WTC11 (cell line): ENCODE results near the gene MITF. TPM values are rescaled to one million over a fixed set of nuclear protein-coding genes. Genes with fewer than 3 reads are reported as not detected.

ENCODE experiments used
- ATAC-seq: fragments of 200-7000 bp; cut with Tn5 transposase; 2 replicates; pipeline ENCODE4 v1.10.0; 2021; ENCODE audit warnings: mild to moderate bottlenecking, moderate library complexity
- CTCF ChIA-PET: fragments of 300-600 bp; sonication (Branson Sonifier 250); formaldehyde crosslinking; loops from one replicate; lab custom pipeline; 2021; ENCODE audit warnings: antibody characterized with exemption; lab: Charles Lee
- POLR2A ChIA-PET: fragments of 350-600 bp; sonication (Branson Sonifier 250); formaldehyde crosslinking; loops from one replicate; lab custom pipeline; 2021; ENCODE audit warnings: antibody characterized with exemption; lab: Charles Lee
- DNase-seq: peaks from one replicate; pipeline ENCODE4 v3.0.0; 2021; ENCODE audit warnings: low spot score
- H3K27ac Mint-ChIP-seq: 2 replicates; pipeline ENCODE4 v1.8.0; 2021; ENCODE audit warnings: mixed read lengths
- H3K27me3 Mint-ChIP-seq: 2 replicates; pipeline ENCODE4 v1.8.0; 2021; ENCODE audit warnings: low read depth, mild to moderate bottlenecking, moderate library complexity, mixed read lengths
- H3K36me3 Mint-ChIP-seq: 2 replicates; pipeline ENCODE4 v1.8.0; 2021; ENCODE audit warnings: mixed read lengths
- H3K4me1 Mint-ChIP-seq: 2 replicates; pipeline ENCODE4 v1.8.0; 2022; ENCODE audit warnings: mixed read lengths
- H3K4me3 Mint-ChIP-seq: 2 replicates; pipeline ENCODE4 v1.8.0; 2021; ENCODE audit warnings: mild to moderate bottlenecking, moderate library complexity, mixed read lengths
- H3K9me3 Mint-ChIP-seq: 2 replicates; pipeline ENCODE4 v1.8.0; 2021; ENCODE audit warnings: mixed read lengths
- ATF6 ChIP-seq: sonication (generic); formaldehyde crosslinking; IDR thresholded peaks from 2 replicates; pipeline ENCODE4 v1.8.1; 2023; ENCODE audit warnings: mild to moderate bottlenecking, missing genetic modification reagents
- CBFB ChIP-seq: sonication (generic); formaldehyde crosslinking; IDR thresholded peaks from 2 replicates; pipeline ENCODE4 v1.8.1; 2022; ENCODE audit warnings: mild to moderate bottlenecking, low read depth, missing genetic modification reagents
- CREM ChIP-seq: sonication (generic); formaldehyde crosslinking; IDR thresholded peaks from 2 replicates; pipeline ENCODE4 v1.8.1; 2022; ENCODE audit warnings: mild to moderate bottlenecking, missing genetic modification reagents, moderate library complexity
- GABPB1 ChIP-seq: sonication (generic); formaldehyde crosslinking; IDR thresholded peaks from 2 replicates; pipeline ENCODE4 v1.8.1; 2023; ENCODE audit warnings: mild to moderate bottlenecking, missing genetic modification reagents
- GRHL2 ChIP-seq: fragments of 250-450 bp; sonication (Bioruptor Pico); IDR thresholded peaks from 2 replicates; pipeline ENCODE4 v1.8.0; 2022; ENCODE audit warnings: mild to moderate bottlenecking, moderate library complexity; ENCODE audit not compliant: insufficient replicate concordance, severe bottlenecking
- HMGA2 ChIP-seq: fragments of 250-450 bp; sonication (Bioruptor Pico); IDR thresholded peaks from 2 replicates; pipeline ENCODE4 v1.4.0; 2021; ENCODE audit warnings: mild to moderate bottlenecking, moderate library complexity
- HMGXB4 ChIP-seq: sonication (generic); formaldehyde crosslinking; IDR thresholded peaks from 2 replicates; pipeline ENCODE4 v1.8.1; 2023; ENCODE audit warnings: mild to moderate bottlenecking, moderate library complexity, missing genetic modification reagents
- NFE2L1 ChIP-seq: sonication (generic); formaldehyde crosslinking; IDR thresholded peaks from 2 replicates; pipeline ENCODE4 v1.8.1; 2023; ENCODE audit warnings: missing genetic modification reagents
- NR1H2 ChIP-seq: sonication (generic); formaldehyde crosslinking; IDR thresholded peaks from 2 replicates; pipeline ENCODE4 v1.9.0; 2021; ENCODE audit warnings: mild to moderate bottlenecking, moderate library complexity, missing genetic modification reagents
- NR2C2 ChIP-seq: sonication (generic); formaldehyde crosslinking; IDR thresholded peaks from 2 replicates; pipeline ENCODE4 v1.8.0; 2022; ENCODE audit warnings: mild to moderate bottlenecking, missing genetic modification reagents
- PRRX2 ChIP-seq: fragments of 250-450 bp; sonication (Bioruptor Pico); IDR thresholded peaks from 2 replicates; pipeline ENCODE4 v1.8.0; 2021; ENCODE audit warnings: mild to moderate bottlenecking
- SMAD3 ChIP-seq: sonication (generic); formaldehyde crosslinking; IDR thresholded peaks from 2 replicates; pipeline ENCODE4 v1.8.0; 2022; ENCODE audit warnings: missing genetic modification reagents, mild to moderate bottlenecking, borderline replicate concordance
- SMAD4 ChIP-seq: sonication (generic); formaldehyde crosslinking; IDR thresholded peaks from 2 replicates; pipeline ENCODE4 v1.8.0; 2022; ENCODE audit warnings: mild to moderate bottlenecking, missing genetic modification reagents
- SOX15 ChIP-seq: fragments of 250-450 bp; sonication (Bioruptor Pico); IDR thresholded peaks from 2 replicates; pipeline ENCODE4 v1.9.0; 2021; ENCODE audit warnings: mild to moderate bottlenecking
- ZNF121 ChIP-seq: sonication (generic); formaldehyde crosslinking; IDR thresholded peaks from 2 replicates; pipeline ENCODE4 v1.8.0; 2023; ENCODE audit warnings: missing genetic modification reagents
- ZNF138 ChIP-seq: sonication (generic); formaldehyde crosslinking; conservative IDR thresholded peaks from 2 replicates; pipeline ENCODE4 v1.8.1; 2022; ENCODE audit warnings: mild to moderate bottlenecking, moderate library complexity, missing genetic modification reagents
- ZNF281 ChIP-seq: sonication (generic); formaldehyde crosslinking; IDR thresholded peaks from 2 replicates; pipeline ENCODE4 v1.8.0; 2023; ENCODE audit warnings: mild to moderate bottlenecking, missing genetic modification reagents
- ZNF396 ChIP-seq: fragments of 250-450 bp; sonication (Bioruptor Pico); IDR thresholded peaks from 2 replicates; pipeline ENCODE4 v1.8.0; 2021; ENCODE audit warnings: mild to moderate bottlenecking, moderate library complexity, borderline replicate concordance
- ZNF416 ChIP-seq: fragments of 250-450 bp; sonication (Bioruptor Pico); IDR thresholded peaks from 2 replicates; pipeline ENCODE4 v1.9.0; 2021; ENCODE audit warnings: mild to moderate bottlenecking, inconsistent platforms
- ZNF425 ChIP-seq: fragments of 250-450 bp; sonication (Bioruptor Pico); conservative IDR thresholded peaks from 2 replicates; pipeline ENCODE4 v1.9.0; 2021; ENCODE audit warnings: mild to moderate bottlenecking
- total RNA-seq: library from RNA; stranded (reverse); gene quantifications from 3 replicates; pipeline ENCODE4 v1.2.3, GENCODE V29; 2021

The MITF gene
- total RNA-seq, 1 experiment from 2014 or later: 1.3 TPM

GRCh38 chr3:69692761-69693160, 46.5 kb upstream of the MITF start (continued):
- no peak for TF ChIP-seq CREM (CRISPR knock-in tag)
- TF ChIP-seq SMAD3 (CRISPR knock-in tag): no peak
- TF ChIP-seq NFE2L1 (CRISPR knock-in tag): no peak
- TF ChIP-seq SOX15 (CRISPR knock-in tag): no peak
- TF ChIP-seq ZNF121: no peak

GRCh38 chr3:69695443-69695842, 43.8 kb upstream of the MITF start:
- TF ChIP-seq ZNF281: no peak
- no peak for TF ChIP-seq NR2C2 (CRISPR knock-in tag)
- no peak for TF ChIP-seq NR1H2 (CRISPR knock-in tag)
- no peak for TF ChIP-seq SMAD4 (CRISPR knock-in tag)
- TF ChIP-seq ZNF138: no peak
- TF ChIP-seq CBFB: no peak
- no peak for TF ChIP-seq GABPB1 (CRISPR knock-in tag)
- TF ChIP-seq GRHL2: no peak
- TF ChIP-seq ZNF396 (CRISPR knock-in tag): no peak
- no peak for TF ChIP-seq PRRX2 (CRISPR knock-in tag)
- TF ChIP-seq HMGXB4 (CRISPR knock-in tag): no peak
- no peak for TF ChIP-seq ZNF416 (CRISPR knock-in tag)
- TF ChIP-seq SOX15 (CRISPR knock-in tag): no peak
- no peak for TF ChIP-seq HMGA2 (CRISPR knock-in tag)
- no peak for TF ChIP-seq ATF6 (CRISPR knock-in tag)
- ATAC-seq (no peak), DNase-seq (no peak)
- Mint-ChIP-seq H3K4me3 (no peak overlapping the region), H3K27me3 (peaks cover 7% of the 10 kb centered on the region), H3K4me1 (0 out of 2 replicates have a peak, but pooled peaks cover 2% of the 10 kb centered on the region), H3K9me3 (peaks cover 8% of the 10 kb centered on the region), H3K36me3 (no peaks in the 10 kb centered on the region), H3K27ac (no peak overlapping the region)
- ChIA-PET CTCF (interaction anchor here (1.9 kb wide), 1 partner anchor 386 kb away, joined by 4 read pairs; no protein-coding TSS in a partner anchor), POLR2A (no interaction called here)

GRCh38 chr3:69695933-69696332, 43.3 kb upstream of the MITF start:
- POLR2A ChIA-PET: no interaction called here
- TF ChIP-seq ZNF425 (CRISPR knock-in tag): no peak
- CTCF ChIA-PET: interaction anchor here (1.9 kb wide), 1 partner anchor 386 kb away, joined by 4 read pairs; no protein-coding TSS in a partner anchor
- Mint-ChIP-seq H3K9me3 (peaks cover 13% of the 10 kb centered on the region), H3K36me3 (no peaks in the 10 kb centered on the region), H3K27ac (no peak overlapping the region), H3K4me1 (0 out of 2 replicates have a peak, but pooled peaks cover 2% of the 10 kb centered on the region), H3K27me3 (peaks cover 2% of the 10 kb centered on the region; the same call in 1 of the 2 replicates), H3K4me3 (no peak overlapping the region)
- no peak for ATAC-seq
- DNase-seq: no peak
